Nephron progenitor cell (in vitro differentiated cells): ENCODE data around the gene NDUFB1.

Source experiments
- DNase-seq: peaks from one replicate; pipeline ENCODE4 v3.0.0; 2021
- H3K27ac Mint-ChIP-seq: 2 replicates; pipeline ENCODE4 v1.8.0; 2021; ENCODE audit warnings: mild to moderate bottlenecking, moderate library complexity, mixed read lengths
- H3K27me3 Mint-ChIP-seq: 2 replicates; pipeline ENCODE4 v1.8.0; 2021; ENCODE audit warnings: mild to moderate bottlenecking, low read depth, mixed read lengths; ENCODE audit not compliant: poor library complexity
- H3K36me3 Mint-ChIP-seq: 2 replicates; pipeline ENCODE4 v1.8.0; 2021; ENCODE audit warnings: low read depth, mixed read lengths
- H3K4me1 Mint-ChIP-seq: 2 replicates; pipeline ENCODE4 v1.8.0; 2021; ENCODE audit warnings: mixed read lengths
- H3K4me3 Mint-ChIP-seq: 2 replicates; pipeline ENCODE4 v1.8.0; 2021; ENCODE audit warnings: mild to moderate bottlenecking, moderate library complexity, mixed read lengths
- H3K9me3 Mint-ChIP-seq: 2 replicates; pipeline ENCODE4 v1.8.0; 2021; ENCODE audit warnings: mild to moderate bottlenecking, moderate library complexity, mixed read lengths
- CTCF ChIP-seq: fragments of 200-600 bp; sonication (generic); IDR thresholded peaks from 2 replicates; pipeline ENCODE4 v1.5.0; 2021; ENCODE audit warnings: antibody characterized with exemption

Gene NDUFB1

DNA sequence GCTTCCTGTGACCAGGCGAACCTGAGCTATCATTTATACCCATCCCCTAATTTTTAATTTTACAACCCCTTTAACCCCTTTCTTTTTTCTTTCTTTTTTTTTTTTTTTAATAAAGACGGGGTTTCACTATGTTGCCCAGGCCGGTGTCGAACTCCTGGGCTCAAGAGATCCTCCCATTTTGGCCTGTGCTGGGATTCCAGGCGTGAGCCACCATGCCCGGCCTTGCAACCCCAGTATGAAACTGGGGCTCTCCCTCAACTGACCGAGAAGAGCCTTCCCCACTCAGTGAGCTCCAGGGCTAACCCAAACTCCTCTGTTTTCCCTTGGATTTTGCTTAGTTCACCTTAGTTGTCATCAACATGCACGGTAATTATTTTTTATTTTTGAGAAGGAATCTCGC lies 1.3 kb upstream of the NDUFB1 start:
- Mint-ChIP-seq H3K36me3 (peaks cover 34% of the 10 kb centered on the region), H3K27me3 (peaks cover 2% of the 10 kb centered on the region), H3K9me3 (no peaks in the 10 kb centered on the region), H3K4me1 (peaks cover 28% of the 10 kb centered on the region), H3K4me3 (peak overlapping the region; percentile 96), H3K27ac (peak overlapping the region; percentile 100)
- no peak for DNase-seq
- no peak for TF ChIP-seq CTCF

DNA sequence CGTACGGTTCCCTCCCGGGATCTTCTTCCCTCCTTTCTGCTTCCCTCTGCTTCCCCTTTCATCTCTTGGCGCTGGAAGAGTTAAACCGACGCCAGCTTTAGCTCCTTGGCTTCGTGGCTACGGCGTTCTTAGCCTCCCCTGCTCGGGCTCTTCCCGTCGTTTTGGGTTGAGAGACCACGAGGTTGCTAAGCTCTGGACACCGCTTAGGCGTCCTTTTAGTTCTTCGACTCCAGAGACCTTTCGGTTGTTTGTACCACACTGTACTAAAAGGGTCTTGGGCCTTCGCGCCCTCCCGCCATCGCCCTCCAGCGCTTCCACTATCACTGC lies 808 bp upstream of the NDUFB1 start:
- peaks cover 28% of the 10 kb centered on the region for H3K4me1 Mint-ChIP-seq
- H3K9me3 Mint-ChIP-seq, result no peaks in the 10 kb centered on the region
- peak overlapping the region; percentile 96 for H3K4me3 Mint-ChIP-seq
- no peak for TF ChIP-seq CTCF
- DNase-seq, result no peak
- H3K27me3 Mint-ChIP-seq, result peaks cover 2% of the 10 kb centered on the region
- H3K27ac Mint-ChIP-seq, result peak overlapping the region; percentile 100
- H3K36me3 Mint-ChIP-seq, result peaks cover 33% of the 10 kb centered on the region

DNA sequence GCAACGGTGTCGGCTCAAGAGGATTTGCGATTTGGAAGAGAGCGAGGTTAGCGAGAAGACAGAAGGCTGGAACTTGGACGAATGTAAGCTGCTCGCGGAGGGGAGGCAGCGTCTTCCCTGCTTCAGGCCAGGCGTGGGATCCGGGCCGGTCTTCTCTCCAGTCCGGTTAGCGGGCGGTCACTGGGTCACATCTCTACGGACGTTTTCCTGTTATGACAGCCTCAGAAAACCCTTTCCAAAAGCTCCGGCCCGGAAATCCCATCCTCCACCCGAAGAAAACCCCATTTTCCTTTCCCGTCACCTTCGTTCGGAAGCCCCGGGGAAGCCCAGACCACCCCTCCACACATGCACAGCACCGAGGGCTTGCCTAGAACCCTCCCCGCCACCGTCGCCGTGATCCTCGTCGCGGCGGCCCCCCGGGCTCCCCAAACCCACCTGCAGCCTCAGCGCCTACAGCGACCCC lies 268 bp downstream of the NDUFB1 start:
- peak overlapping the region; percentile 100 for H3K27ac Mint-ChIP-seq
- TF ChIP-seq CTCF, result no peak
- peaks cover 36% of the 10 kb centered on the region for H3K36me3 Mint-ChIP-seq
- H3K9me3 Mint-ChIP-seq, result no peaks in the 10 kb centered on the region
- peak overlapping the region; percentile 96 for H3K4me3 Mint-ChIP-seq
- no peak for DNase-seq
- peaks cover 28% of the 10 kb centered on the region for H3K4me1 Mint-ChIP-seq
- peaks cover 6% of the 10 kb centered on the region for H3K27me3 Mint-ChIP-seq

GRCh38 chr14:92109490-92109889 lies 12.0 kb downstream of the NDUFB1 start:
- no peaks in the 10 kb centered on the region for H3K9me3 Mint-ChIP-seq
- TF ChIP-seq CTCF, result no peak
- peaks cover 5% of the 10 kb centered on the region for H3K27me3 Mint-ChIP-seq
- H3K27ac Mint-ChIP-seq, result no peak overlapping the region
- H3K36me3 Mint-ChIP-seq, result no peaks in the 10 kb centered on the region
- peaks cover 28% of the 10 kb centered on the region for H3K4me1 Mint-ChIP-seq
- no peak overlapping the region for H3K4me3 Mint-ChIP-seq
- DNase-seq, result no peak

DNA sequence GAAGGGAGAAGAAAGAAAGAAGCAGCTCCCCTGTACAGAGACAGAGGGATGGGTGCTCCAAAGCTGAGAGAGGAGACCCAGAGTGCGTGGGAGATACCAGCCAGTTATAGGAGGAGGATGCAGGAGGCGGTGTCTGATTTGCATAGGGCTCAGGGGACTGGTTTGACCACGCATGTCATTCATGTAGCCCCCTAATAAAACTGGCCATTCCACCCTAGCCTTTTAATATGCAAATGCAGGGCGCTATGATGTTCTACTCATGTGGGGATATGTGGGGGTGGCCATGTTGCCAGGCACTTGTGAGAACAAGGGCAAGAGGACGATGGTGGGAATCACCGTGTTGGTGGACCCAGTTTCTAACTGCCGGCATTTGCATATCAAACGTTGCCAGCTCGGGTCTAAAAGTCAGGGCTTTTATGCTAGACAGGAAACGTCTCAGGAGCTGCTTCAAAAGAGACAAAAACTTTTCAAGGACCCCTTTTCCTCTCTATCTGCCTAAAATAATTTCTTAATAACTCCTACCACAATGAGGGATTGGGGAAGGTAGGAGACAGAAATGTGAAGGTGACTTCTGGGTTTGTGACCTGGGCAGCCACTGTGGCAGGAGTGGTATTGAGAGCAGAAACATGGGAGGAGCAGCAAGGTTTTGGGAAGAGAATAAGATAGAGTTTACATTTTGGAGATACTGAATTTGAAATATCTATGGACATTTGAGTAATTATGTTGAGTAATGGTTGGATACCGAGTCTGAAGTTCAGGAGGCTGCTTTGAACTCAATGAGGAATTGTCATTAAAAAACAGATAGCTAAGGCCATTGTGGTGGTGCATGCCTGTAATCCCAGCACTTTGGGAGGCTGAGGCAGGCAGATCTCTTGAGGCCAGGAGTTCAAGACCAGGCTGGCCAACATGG lies 12.9 kb downstream of the NDUFB1 start:
- Mint-ChIP-seq H3K4me3 (peak overlapping the region; percentile 10), H3K36me3 (no peaks in the 10 kb centered on the region), H3K4me1 (peaks cover 32% of the 10 kb centered on the region), H3K9me3 (no peaks in the 10 kb centered on the region), H3K27ac (peak overlapping the region; percentile 79), H3K27me3 (peaks cover 5% of the 10 kb centered on the region)
- DNase-seq, result peak; percentile 27
- no peak for TF ChIP-seq CTCF
